HEK293 (cell line): ENCODE measurements around the gene WDR73.

ENCODE experiments used
- OSR2 ChIP-seq: fragments of 450-650 bp; formaldehyde crosslinking; IDR thresholded peaks from 2 replicates; pipeline ENCODE4 v1.5.1; 2016; ENCODE audit warnings: missing biosample characterization, missing genetic modification characterization
- RBAK ChIP-seq: fragments of 450-650 bp; formaldehyde crosslinking; IDR thresholded peaks from 2 replicates; pipeline ENCODE4 v1.5.1; 2016; ENCODE audit warnings: missing biosample characterization, missing genetic modification characterization
- SALL2 ChIP-seq: fragments of 450-650 bp; formaldehyde crosslinking; IDR thresholded peaks from 2 replicates; pipeline ENCODE4 v1.5.0; 2017; ENCODE audit warnings: missing biosample characterization, mild to moderate bottlenecking, missing genetic modification characterization, borderline replicate concordance
- SP3 ChIP-seq: fragments of 450-650 bp; formaldehyde crosslinking; IDR thresholded peaks from 2 replicates; pipeline ENCODE4 v1.5.1; 2016; ENCODE audit warnings: missing biosample characterization, missing genetic modification characterization
- ZBTB48 ChIP-seq: fragments of 450-650 bp; formaldehyde crosslinking; IDR thresholded peaks from 2 replicates; pipeline ENCODE4 v1.5.1; 2016; ENCODE audit warnings: missing biosample characterization, missing genetic modification characterization
- ZFP69B ChIP-seq: fragments of 450-650 bp; formaldehyde crosslinking; IDR thresholded peaks from 2 replicates; pipeline ENCODE4 v1.5.1; 2016; ENCODE audit warnings: missing biosample characterization, missing genetic modification characterization
- ZNF133 ChIP-seq: fragments of 450-650 bp; formaldehyde crosslinking; IDR thresholded peaks from 2 replicates; pipeline ENCODE4 v1.5.1; 2016; ENCODE audit warnings: missing biosample characterization, missing genetic modification characterization
- ZNF140 ChIP-seq: fragments of 450-650 bp; formaldehyde crosslinking; IDR thresholded peaks from 2 replicates; pipeline ENCODE4 v1.5.1; 2016; ENCODE audit warnings: missing biosample characterization, missing genetic modification characterization
- ZNF157 ChIP-seq: fragments of 450-650 bp; formaldehyde crosslinking; IDR thresholded peaks from 2 replicates; pipeline ENCODE4 v1.5.1; 2016; ENCODE audit warnings: missing biosample characterization, missing genetic modification characterization
- ZNF184 ChIP-seq: fragments of 450-650 bp; IDR thresholded peaks from 2 replicates; pipeline ENCODE4 v1.5.1; 2018; ENCODE audit warnings: missing biosample characterization, mild to moderate bottlenecking, missing genetic modification characterization
- ZNF221 ChIP-seq: fragments of 450-650 bp; formaldehyde crosslinking; IDR thresholded peaks from 2 replicates; pipeline ENCODE4 v1.5.1; 2017; ENCODE audit warnings: missing biosample characterization, missing genetic modification characterization, borderline replicate concordance
- ZNF23 ChIP-seq: fragments of 450-650 bp; formaldehyde crosslinking; IDR thresholded peaks from 2 replicates; pipeline ENCODE4 v1.5.1; 2016; ENCODE audit warnings: missing biosample characterization, missing genetic modification characterization, borderline replicate concordance
- ZNF239 ChIP-seq: fragments of 450-650 bp; formaldehyde crosslinking; IDR thresholded peaks from 2 replicates; pipeline ENCODE4 v1.5.1; 2016; ENCODE audit warnings: missing biosample characterization, missing genetic modification characterization
- ZNF24 ChIP-seq: fragments of 450-650 bp; formaldehyde crosslinking; IDR thresholded peaks from 2 replicates; pipeline ENCODE4 v1.5.1; 2016; ENCODE audit warnings: missing biosample characterization, missing genetic modification characterization
- ZNF274 ChIP-seq, 2 experiments: fragments of 200-500 bp in 1 of 2; fragments of 450-650 bp in 1 of 2; sonication (Bioruptor generic) in 1 of 2; formaldehyde crosslinking in 1 of 2; IDR thresholded peaks; 2 replicates each; pipeline versions ENCODE4 v1.5.1 to v1.6.1; 2014 to 2016; ENCODE audit warnings: borderline replicate concordance in 1 of 2, inconsistent platforms in 1 of 2, low read length in 1 of 2, missing biosample characterization in 1 of 2, missing genetic modification characterization in 1 of 2
- ZNF350 ChIP-seq: fragments of 450-650 bp; formaldehyde crosslinking; IDR thresholded peaks from 2 replicates; pipeline ENCODE4 v1.5.0; 2017; ENCODE audit warnings: missing biosample characterization, mild to moderate bottlenecking, missing genetic modification characterization
- ZNF366 ChIP-seq: fragments of 450-650 bp; formaldehyde crosslinking; conservative IDR thresholded peaks from 2 replicates; pipeline ENCODE4 v1.5.1; 2016; ENCODE audit warnings: missing biosample characterization, missing genetic modification characterization
- ZNF394 ChIP-seq: fragments of 450-650 bp; formaldehyde crosslinking; IDR thresholded peaks from 2 replicates; pipeline ENCODE4 v1.5.1; 2016; ENCODE audit warnings: missing biosample characterization, missing genetic modification characterization, mild to moderate bottlenecking, moderate library complexity, borderline replicate concordance
- ZNF558 ChIP-seq: fragments of 450-650 bp; formaldehyde crosslinking; IDR thresholded peaks from 2 replicates; pipeline ENCODE4 v1.5.1; 2016; ENCODE audit warnings: missing biosample characterization, missing genetic modification characterization
- ZNF621 ChIP-seq: fragments of 450-650 bp; formaldehyde crosslinking; IDR thresholded peaks from 2 replicates; pipeline ENCODE4 v1.5.1; 2017; ENCODE audit warnings: missing biosample characterization, missing genetic modification characterization
- ZNF654 ChIP-seq: fragments of 450-650 bp; formaldehyde crosslinking; IDR thresholded peaks from 2 replicates; pipeline ENCODE4 v1.5.1; 2016; ENCODE audit warnings: low read depth, missing biosample characterization, missing genetic modification characterization
- ZNF670 ChIP-seq: fragments of 450-650 bp; formaldehyde crosslinking; IDR thresholded peaks from 2 replicates; pipeline ENCODE4 v1.5.1; 2016; ENCODE audit warnings: missing biosample characterization, missing genetic modification characterization, low read depth
- ZNF768 ChIP-seq: fragments of 450-650 bp; formaldehyde crosslinking; IDR thresholded peaks from 2 replicates; pipeline ENCODE4 v1.5.1; 2018; ENCODE audit warnings: missing biosample characterization, mild to moderate bottlenecking, missing genetic modification characterization
- ZNF777 ChIP-seq: fragments of 450-650 bp; formaldehyde crosslinking; IDR thresholded peaks from 2 replicates; pipeline ENCODE4 v1.5.1; 2017; ENCODE audit warnings: missing biosample characterization, missing genetic modification characterization, borderline replicate concordance
- ZNF837 ChIP-seq: fragments of 450-650 bp; formaldehyde crosslinking; IDR thresholded peaks from 2 replicates; pipeline ENCODE4 v1.5.1; 2016; ENCODE audit warnings: missing biosample characterization, missing genetic modification characterization
- ZXDB ChIP-seq: fragments of 450-650 bp; formaldehyde crosslinking; IDR thresholded peaks from 2 replicates; pipeline ENCODE4 v1.5.1; 2016; ENCODE audit warnings: missing biosample characterization, missing genetic modification characterization
- TF ChIP-seq, protein P1 (sequence below): fragments of 450-650 bp; formaldehyde crosslinking; IDR thresholded peaks from 2 replicates; pipeline ENCODE4 v1.5.1; 2017; ENCODE audit warnings: missing biosample characterization, missing genetic modification characterization
- TF ChIP-seq, protein P2 (sequence below): fragments of 450-650 bp; formaldehyde crosslinking; IDR thresholded peaks from 2 replicates; pipeline ENCODE4 v1.5.1; 2016; ENCODE audit warnings: missing biosample characterization, missing genetic modification characterization
- TF ChIP-seq, protein P3 (sequence below): fragments of 450-650 bp; formaldehyde crosslinking; IDR thresholded peaks from 2 replicates; pipeline ENCODE4 v1.5.1; 2017; ENCODE audit warnings: missing biosample characterization, missing genetic modification characterization
- TF ChIP-seq, protein P4 (sequence below): fragments of 450-650 bp; formaldehyde crosslinking; IDR thresholded peaks from 2 replicates; pipeline ENCODE4 v1.5.1; 2016; ENCODE audit warnings: missing biosample characterization, missing genetic modification characterization
- TF ChIP-seq, protein P5 (sequence below): fragments of 450-650 bp; formaldehyde crosslinking; IDR thresholded peaks from 2 replicates; pipeline ENCODE4 v1.5.1; 2016; ENCODE audit warnings: missing biosample characterization, missing genetic modification characterization

The WDR73 gene

DNA sequence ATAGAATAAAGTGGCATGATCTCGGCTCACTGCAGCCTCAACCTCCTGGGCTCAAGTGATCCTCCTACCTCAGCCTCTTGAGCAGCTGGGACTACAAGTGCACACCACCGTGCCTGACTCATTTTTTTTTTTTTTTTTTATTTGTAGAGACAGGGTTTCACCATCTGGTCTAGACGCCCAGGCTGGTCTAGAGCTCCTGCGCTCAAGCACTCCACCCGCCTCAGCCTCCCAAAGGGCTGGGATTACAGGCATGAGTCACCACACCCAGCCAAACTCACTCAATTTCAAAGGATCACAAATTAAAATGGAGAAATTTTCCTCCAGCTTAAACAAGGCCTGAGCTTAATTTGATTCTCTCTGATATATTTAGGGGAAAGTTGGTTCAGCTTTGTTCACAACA is 31.2 kb upstream of the WDR73 start (continued):
- TF ChIP-seq ZBTB48 (tag by site-specific recombination): no peak
- no peak; the same call in 1 of the 2 replicates for TF ChIP-seq ZFP69B
- TF ChIP-seq ZNF24: no peak
- TF ChIP-seq, protein P1, sequence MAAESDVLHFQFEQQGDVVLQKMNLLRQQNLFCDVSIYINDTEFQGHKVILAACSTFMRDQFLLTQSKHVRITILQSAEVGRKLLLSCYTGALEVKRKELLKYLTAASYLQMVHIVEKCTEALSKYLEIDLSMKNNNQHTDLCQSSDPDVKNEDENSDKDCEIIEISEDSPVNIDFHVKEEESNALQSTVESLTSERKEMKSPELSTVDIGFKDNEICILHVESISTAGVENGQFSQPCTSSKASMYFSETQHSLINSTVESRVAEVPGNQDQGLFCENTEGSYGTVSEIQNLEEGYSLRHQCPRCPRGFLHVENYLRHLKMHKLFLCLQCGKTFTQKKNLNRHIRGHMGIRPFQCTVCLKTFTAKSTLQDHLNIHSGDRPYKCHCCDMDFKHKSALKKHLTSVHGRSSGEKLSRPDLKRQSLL (tag by site-specific recombination): peak; percentile 92
- 0 out of 2 replicates have a peak, but pooled peaks have one; percentile 8 for TF ChIP-seq OSR2 (tag by site-specific recombination)
- TF ChIP-seq ZNF23 (tag by site-specific recombination): no peak
- TF ChIP-seq SP3 (tag by site-specific recombination): 0 out of 2 replicates have a peak, but pooled peaks have one; percentile 15
- TF ChIP-seq, protein P2, sequence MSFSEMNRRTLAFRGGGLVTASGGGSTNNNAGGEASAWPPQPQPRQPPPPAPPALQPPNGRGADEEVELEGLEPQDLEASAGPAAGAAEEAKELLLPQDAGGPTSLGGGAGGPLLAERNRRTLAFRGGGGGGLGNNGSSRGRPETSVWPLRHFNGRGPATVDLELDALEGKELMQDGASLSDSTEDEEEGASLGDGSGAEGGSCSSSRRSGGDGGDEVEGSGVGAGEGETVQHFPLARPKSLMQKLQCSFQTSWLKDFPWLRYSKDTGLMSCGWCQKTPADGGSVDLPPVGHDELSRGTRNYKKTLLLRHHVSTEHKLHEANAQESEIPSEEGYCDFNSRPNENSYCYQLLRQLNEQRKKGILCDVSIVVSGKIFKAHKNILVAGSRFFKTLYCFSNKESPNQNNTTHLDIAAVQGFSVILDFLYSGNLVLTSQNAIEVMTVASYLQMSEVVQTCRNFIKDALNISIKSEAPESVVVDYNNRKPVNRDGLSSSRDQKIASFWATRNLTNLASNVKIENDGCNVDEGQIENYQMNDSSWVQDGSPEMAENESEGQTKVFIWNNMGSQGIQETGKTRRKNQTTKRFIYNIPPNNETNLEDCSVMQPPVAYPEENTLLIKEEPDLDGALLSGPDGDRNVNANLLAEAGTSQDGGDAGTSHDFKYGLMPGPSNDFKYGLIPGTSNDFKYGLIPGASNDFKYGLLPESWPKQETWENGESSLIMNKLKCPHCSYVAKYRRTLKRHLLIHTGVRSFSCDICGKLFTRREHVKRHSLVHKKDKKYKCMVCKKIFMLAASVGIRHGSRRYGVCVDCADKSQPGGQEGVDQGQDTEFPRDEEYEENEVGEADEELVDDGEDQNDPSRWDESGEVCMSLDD (tag by site-specific recombination): no peak
- TF ChIP-seq ZNF654: no peak
- no peak for TF ChIP-seq ZNF777 (tag by site-specific recombination)
- TF ChIP-seq, protein P3, sequence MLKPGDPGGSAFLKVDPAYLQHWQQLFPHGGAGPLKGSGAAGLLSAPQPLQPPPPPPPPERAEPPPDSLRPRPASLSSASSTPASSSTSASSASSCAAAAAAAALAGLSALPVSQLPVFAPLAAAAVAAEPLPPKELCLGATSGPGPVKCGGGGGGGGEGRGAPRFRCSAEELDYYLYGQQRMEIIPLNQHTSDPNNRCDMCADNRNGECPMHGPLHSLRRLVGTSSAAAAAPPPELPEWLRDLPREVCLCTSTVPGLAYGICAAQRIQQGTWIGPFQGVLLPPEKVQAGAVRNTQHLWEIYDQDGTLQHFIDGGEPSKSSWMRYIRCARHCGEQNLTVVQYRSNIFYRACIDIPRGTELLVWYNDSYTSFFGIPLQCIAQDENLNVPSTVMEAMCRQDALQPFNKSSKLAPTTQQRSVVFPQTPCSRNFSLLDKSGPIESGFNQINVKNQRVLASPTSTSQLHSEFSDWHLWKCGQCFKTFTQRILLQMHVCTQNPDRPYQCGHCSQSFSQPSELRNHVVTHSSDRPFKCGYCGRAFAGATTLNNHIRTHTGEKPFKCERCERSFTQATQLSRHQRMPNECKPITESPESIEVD (tag by site-specific recombination): peak; percentile 84
- TF ChIP-seq ZNF350 (tag by site-specific recombination): no peak
- no peak; the same call in 1 of the 2 replicates for TF ChIP-seq ZNF366 (tag by site-specific recombination)
- no peak for TF ChIP-seq ZNF157 (tag by site-specific recombination)
- no peak for TF ChIP-seq ZNF394 (tag by site-specific recombination)
- TF ChIP-seq ZNF558 (tag by site-specific recombination): 0 out of 2 replicates have a peak, but pooled peaks have one; percentile 54
- TF ChIP-seq ZNF621 (tag by site-specific recombination): no peak
- no peak for TF ChIP-seq ZNF670 (tag by site-specific recombination)
- TF ChIP-seq ZNF837 (tag by site-specific recombination): no peak
- TF ChIP-seq, protein P4, sequence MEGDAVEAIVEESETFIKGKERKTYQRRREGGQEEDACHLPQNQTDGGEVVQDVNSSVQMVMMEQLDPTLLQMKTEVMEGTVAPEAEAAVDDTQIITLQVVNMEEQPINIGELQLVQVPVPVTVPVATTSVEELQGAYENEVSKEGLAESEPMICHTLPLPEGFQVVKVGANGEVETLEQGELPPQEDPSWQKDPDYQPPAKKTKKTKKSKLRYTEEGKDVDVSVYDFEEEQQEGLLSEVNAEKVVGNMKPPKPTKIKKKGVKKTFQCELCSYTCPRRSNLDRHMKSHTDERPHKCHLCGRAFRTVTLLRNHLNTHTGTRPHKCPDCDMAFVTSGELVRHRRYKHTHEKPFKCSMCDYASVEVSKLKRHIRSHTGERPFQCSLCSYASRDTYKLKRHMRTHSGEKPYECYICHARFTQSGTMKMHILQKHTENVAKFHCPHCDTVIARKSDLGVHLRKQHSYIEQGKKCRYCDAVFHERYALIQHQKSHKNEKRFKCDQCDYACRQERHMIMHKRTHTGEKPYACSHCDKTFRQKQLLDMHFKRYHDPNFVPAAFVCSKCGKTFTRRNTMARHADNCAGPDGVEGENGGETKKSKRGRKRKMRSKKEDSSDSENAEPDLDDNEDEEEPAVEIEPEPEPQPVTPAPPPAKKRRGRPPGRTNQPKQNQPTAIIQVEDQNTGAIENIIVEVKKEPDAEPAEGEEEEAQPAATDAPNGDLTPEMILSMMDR (tag by site-specific recombination): no peak
- TF ChIP-seq ZNF133 (tag by site-specific recombination): no peak
- TF ChIP-seq, protein P5, sequence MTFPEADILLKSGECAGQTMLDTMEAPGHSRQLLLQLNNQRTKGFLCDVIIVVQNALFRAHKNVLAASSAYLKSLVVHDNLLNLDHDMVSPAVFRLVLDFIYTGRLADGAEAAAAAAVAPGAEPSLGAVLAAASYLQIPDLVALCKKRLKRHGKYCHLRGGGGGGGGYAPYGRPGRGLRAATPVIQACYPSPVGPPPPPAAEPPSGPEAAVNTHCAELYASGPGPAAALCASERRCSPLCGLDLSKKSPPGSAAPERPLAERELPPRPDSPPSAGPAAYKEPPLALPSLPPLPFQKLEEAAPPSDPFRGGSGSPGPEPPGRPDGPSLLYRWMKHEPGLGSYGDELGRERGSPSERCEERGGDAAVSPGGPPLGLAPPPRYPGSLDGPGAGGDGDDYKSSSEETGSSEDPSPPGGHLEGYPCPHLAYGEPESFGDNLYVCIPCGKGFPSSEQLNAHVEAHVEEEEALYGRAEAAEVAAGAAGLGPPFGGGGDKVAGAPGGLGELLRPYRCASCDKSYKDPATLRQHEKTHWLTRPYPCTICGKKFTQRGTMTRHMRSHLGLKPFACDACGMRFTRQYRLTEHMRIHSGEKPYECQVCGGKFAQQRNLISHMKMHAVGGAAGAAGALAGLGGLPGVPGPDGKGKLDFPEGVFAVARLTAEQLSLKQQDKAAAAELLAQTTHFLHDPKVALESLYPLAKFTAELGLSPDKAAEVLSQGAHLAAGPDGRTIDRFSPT (tag by site-specific recombination): peak; percentile 35; the same call in 1 of the 2 replicates
- TF ChIP-seq ZNF221: no peak
- 0 out of 2 replicates have a peak, but pooled peaks have one; percentile 27 for TF ChIP-seq ZXDB
- no peak for TF ChIP-seq ZNF140
- TF ChIP-seq SALL2 (tag by site-specific recombination): no peak
- TF ChIP-seq RBAK (tag by site-specific recombination): no peak
- TF ChIP-seq ZNF768: no peak
- TF ChIP-seq ZNF184 (tag by site-specific recombination): no peak
- TF ChIP-seq ZNF274 (IDR thresholded peaks at IDR 0.05; ENCODE audit: low read length): no peak
- no peak for TF ChIP-seq ZNF274 (tag by site-specific recombination; IDR thresholded peaks at IDR 0.05; ENCODE audit: borderline replicate concordance)
- TF ChIP-seq ZNF239 (tag by site-specific recombination): no peak
